Stimulated activated CD8-positive, alpha-beta memory T cell treated with anti-CD3 and anti-CD28 coated beads, Interleukin-15, amount 100 ng/mL, for 4 hours (primary cell): Measurements from ENCODE around the gene MPHOSPH10.
"Not testable (repeated sequence)": the region's sequence is repeated elsewhere in the genome, so short reads cannot be mapped to it uniquely, and the experiment has no call there.

Experiments used
- DNase-seq, 2 donors: peaks; one replicate each; pipeline ENCODE4 v3.0.0-alpha.2; 2020; ENCODE audit warnings: low read depth in 2 of 2

Gene MPHOSPH10

GRCh38 chr2:71122387-71123298 is 7.8 kb upstream of the MPHOSPH10 start:
- DNase-seq: no peak

- no peak for DNase-seq
These were observed 4.7 kb upstream of the MPHOSPH10 start for GRCh38 chr2:71125506-71126294.

- no peak for DNase-seq
These were observed 3.5 kb upstream of the MPHOSPH10 start for GRCh38 chr2:71126957-71127356.

- no peak for DNase-seq
These were observed 1.1 kb upstream of the MPHOSPH10 start for GRCh38 chr2:71129114-71129901.

GRCh38 chr2:71129902-71130151 is 607 bp upstream of the MPHOSPH10 start:
- no peak for DNase-seq

- no peak for DNase-seq
These were observed 441 bp downstream of the MPHOSPH10 start for GRCh38 chr2:71130905-71131244.

DNA sequence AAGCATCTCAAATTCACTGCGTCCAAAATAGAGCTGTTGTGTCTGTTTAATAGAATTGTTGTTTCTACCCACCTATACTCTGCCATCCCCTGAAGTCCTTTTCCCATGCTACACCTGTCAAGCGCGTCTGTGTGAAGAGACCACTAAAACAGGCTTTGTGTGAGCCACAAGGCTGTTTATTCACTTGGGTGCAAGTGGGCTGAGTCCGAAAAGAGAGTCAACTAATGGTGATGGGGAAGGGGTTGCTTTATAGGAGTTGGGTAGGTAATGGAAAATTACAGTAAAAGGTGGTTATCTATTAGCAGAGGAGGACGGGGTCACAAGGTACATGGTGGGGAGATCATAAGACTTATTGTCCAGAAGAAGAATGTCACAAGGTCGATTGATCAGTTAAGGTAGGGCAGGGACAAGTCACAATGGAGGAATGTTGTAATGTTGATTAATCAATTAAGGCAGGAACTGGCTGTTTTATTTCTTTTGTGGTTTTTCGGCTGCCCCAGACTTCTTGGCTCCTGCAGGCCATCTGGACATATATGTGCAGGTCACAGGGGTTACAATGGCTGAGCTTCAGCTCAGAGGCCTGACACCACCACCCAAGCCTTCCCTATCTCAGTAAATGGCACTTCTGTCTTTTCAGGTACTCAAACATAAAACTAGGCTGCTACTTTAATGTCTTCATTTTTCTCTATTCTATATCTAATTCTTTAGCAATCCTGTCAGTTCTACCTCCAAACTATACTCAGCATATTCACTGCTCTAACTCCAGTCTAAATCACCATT is 1.1 kb downstream of the MPHOSPH10 start:
- not testable (repeated sequence) for DNase-seq

GRCh38 chr2:71133603-71134002 is 3.2 kb downstream of the MPHOSPH10 start:
- no peak for DNase-seq

DNA sequence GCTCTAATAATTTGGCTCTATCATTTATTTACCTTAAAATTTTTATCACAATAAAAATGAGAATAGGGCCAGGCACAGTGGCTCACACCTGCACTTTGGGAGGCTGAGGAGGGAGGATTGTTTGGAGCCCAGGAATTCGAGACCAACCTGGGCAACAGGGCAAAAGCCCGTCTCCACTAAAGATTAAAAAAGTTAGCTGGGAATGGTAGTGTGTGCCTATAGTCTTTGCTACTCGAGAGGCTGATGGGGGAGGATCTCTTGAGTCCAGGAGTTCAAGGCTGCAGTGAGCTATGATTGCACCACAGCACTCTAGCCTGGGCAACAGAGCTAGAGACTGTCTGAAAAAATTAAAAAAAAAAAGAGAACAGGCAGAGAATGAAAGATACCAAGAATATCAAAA is 5.7 kb downstream of the MPHOSPH10 start:
- no peak for DNase-seq

DNA sequence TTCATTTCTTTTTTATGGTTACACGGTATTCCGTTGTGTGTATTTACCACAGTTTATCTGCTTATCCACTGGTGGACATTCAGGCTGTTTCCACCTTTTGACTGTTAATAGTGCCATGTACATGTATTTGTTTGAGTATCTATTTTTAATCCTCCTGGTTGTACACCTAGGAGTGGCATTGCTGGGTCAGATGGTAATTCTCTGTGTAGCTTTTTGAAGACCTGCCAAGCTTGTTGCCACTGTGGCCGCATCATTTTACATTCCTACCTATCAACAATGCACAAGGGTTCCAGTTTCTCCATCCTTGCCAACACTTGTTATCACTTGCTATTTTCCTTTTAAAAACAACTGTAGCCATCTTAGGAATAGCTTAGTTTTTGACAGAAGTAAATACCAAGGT is 13.3 kb downstream of the MPHOSPH10 start:
- no peak for DNase-seq

DNA sequence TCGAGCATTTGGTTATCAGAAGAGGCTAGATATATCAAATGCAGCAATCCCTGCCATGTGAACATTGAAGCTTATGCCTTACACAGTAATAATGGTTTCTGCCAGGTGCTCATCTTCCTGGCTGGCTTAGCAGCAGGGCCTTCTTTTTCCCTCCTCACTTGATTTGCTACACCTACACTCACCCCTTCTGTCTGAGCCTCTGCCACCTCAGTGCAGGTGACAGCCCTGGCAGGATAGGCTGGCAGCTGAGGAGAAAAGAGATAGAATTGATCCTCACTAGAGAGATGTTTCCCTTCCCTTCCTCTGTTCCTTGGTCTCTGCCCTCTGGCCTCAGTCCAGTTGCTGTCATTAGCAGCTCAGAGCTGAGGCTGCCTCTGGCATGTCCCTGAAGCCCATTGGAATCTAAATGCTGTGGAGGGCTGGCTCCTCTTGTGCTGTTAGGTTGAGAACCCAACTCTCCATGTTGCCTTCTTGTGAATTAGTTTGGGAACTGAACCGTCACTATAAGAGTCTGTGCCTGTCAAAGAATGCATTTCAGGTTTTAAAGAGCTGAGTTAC is 18.2 kb downstream of the MPHOSPH10 start:
- DNase-seq: no peak

- no peak for DNase-seq
These were observed 19.8 kb downstream of the MPHOSPH10 start for GRCh38 chr2:71150082-71150816.

DNA sequence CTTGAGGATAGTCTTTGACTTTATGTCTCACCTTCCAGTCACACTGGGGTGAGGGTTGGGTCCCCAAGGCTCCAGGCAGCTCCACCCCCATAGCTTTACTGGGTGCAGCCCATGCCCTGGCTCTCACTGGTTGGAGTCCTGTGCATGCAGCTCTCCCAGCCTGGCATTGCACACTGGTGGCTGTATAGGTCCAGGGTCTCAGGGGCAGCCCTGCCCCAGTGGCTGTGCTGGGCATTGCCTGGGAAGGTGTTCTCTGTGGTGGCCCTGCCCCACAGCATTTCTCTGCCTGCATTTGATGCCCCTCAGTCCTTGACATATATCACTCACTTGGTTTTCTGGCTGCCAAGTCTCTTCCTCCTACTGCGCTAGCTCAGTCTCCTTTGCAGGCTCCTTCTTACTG is 21.2 kb downstream of the MPHOSPH10 start:
- no peak for DNase-seq

DNA sequence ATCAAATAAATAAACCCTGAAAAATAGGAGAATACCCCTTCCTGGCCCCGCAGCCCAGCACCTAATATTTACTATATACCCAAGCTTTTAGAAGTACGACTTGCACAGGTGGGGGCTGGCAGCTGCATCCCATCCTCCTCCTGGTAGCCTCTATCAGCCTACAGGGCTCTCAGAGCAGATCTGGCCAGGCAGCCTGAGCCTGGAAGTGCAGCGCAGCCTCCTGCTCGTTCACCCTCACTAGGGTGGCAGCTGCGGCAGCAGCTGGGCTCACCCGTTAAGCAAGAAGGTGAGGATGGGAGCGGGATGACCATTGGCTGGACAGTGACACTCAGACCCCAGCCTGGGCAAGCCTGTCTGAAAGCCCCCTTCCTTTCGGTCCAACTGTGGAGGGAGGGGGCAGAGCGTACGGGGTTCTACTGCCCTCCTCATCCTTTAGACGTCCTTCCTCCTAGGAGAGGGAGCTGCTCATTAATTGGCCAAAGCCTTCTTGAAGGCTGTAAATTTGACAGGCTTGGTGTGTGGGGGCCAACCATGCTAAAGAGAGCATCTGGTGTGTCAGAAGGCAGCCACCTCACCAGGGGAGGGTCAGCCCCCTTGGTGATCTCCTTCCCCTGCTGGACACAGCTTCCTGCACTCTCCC is 23.3 kb downstream of the MPHOSPH10 start:
- DNase-seq: no peak

DNA sequence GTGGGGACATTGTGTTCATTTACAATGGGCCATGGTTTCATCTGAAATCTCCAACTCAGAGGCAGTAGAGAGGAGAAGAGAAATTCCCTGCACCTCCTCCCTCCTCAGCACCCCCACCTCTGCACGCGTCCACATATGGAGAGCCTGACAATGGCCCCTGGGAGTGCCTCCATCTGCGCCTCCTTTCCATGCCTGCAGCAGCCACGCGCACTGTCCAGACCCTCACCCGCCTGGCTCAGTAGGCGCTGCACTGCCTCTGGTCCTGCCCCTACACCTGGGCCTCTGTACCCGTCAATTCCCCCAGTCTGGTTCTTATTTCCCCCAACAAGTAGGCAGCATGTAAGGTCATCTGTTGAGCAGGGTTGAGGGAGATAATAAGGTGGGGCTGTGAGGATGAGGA is 23.8 kb downstream of the MPHOSPH10 start:
- no peak for DNase-seq

GRCh38 chr2:71154798-71155197 is 24.4 kb downstream of the MPHOSPH10 start:
- DNase-seq: no peak

DNA sequence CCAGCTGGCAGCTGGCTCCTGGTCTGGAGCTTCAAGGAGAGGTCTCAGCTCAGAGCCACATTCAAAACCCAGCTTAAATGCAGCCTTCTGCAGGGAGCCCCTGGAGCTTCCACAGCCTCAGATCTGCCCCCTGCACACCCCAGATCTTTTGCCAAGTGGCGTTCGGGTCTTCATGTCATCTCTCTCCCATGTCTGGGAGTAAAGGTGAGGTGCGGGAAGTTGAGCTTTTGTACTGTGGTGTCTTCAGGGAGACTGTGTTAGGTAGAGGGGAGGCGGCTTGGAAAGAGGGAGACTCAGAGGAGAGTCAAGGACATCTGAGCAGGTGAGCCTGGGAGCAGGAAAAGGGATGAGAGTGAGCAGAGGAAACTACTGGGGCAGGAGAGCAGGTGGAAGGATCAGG is 25.4 kb downstream of the MPHOSPH10 start:
- DNase-seq: no peak

GRCh38 chr2:71156573-71156972 is 26.1 kb downstream of the MPHOSPH10 start:
- no peak for DNase-seq

DNA sequence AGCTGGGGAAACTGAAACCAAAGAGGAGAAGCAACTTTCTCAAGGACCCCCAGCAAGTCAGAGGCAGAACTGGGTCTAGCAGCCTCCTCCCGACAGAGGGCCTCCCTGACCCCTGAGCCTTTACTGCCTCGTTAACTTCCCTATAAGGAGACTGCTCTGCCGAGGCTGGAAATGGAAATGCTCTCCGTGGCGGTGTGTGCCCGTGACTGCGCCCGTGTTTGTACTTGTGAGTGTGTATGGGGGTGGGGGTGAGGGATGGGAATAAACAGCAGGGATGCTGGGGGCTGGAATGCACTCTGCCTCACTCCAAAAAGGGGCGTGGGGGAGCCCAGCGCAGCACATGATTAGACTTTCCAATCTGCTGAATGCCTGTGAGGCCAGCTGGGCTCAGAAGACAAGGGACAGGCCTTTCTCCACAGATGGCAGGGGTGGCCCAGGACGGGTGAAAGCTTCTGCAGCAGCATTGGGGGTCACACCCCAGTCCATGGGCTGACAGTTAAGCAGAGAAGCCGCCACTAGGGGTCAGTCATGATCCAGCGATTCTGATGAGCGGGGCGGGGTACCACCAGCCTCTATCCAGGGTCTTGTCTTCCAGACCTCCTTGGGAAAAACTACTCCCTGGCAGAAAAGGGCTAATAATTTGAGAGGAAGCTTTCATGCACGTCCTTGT is 26.8 kb downstream of the MPHOSPH10 start:
- DNase-seq: peak; percentile 7 to 23

- DNase-seq: no peak
These were observed 36.4 kb downstream of the MPHOSPH10 start for GRCh38 chr2:71166812-71167211.
